Mammary epithelial cell (primary cell): ENCODE data around the gene MEIKIN.
"Not testable (repeated sequence)": the region's sequence is repeated elsewhere in the genome, so short reads cannot be mapped to it uniquely, and the experiment has no call there.

Source experiments
- CTCF ChIP-seq, 2 donors: IDR thresholded peaks in 1 of 2; conservative IDR thresholded peaks in 1 of 2; 2 replicates each; pipeline ENCODE4 v1.5.1; 2011 to 2012; ENCODE audit warnings: inconsistent platforms in 2 of 2, low read length in 2 of 2, mild to moderate bottlenecking in 2 of 2, control low read depth in 1 of 2, low read depth in 1 of 2; ENCODE audit not compliant: insufficient read depth in 1 of 2; ENCODE audit errors: extremely low read depth in 1 of 2
- EZH2 ChIP-seq: IDR thresholded peaks from 2 replicates; pipeline ENCODE4 v1.6.1; 2012; ENCODE audit warnings: low read length, inconsistent platforms, borderline replicate concordance

GRCh38 chr5:131902266-131902665 lies 43.2 kb downstream of the MEIKIN start:
- TF ChIP-seq CTCF (conservative IDR thresholded peaks at IDR 0.05 in 1 of 2, IDR thresholded peaks at IDR 0.05 in 1 of 2; ENCODE audit: extremely low read depth in 1 of 2, insufficient read depth in 1 of 2, low read depth in 1 of 2, low read length in 2 of 2); EZH2: not testable (repeated sequence)
